NCI-H128 (cell line): ENCODE data around the gene SLC9A8.
"Not testable (repeated sequence)": the region's sequence is repeated elsewhere in the genome, so short reads cannot be mapped to it uniquely, and the experiment has no call there.

ENCODE experiments used
- DNase-seq: peaks from one replicate; lab custom pipeline; 2025; ENCODE audit not compliant: unreplicated experiment; lab: John Stamatoyannopoulos, UW

Gene SLC9A8

GRCh38 chr20:49846206-49846807 is 33.7 kb downstream of the SLC9A8 start:
- peak; percentile 10 for DNase-seq

- no peak for DNase-seq
Measured at GRCh38 chr20:49850463-49851230, 38.0 kb downstream of the SLC9A8 start.

- no peak for DNase-seq
Measured at GRCh38 chr20:49851231-49851705, 38.6 kb downstream of the SLC9A8 start.

GRCh38 chr20:49851991-49852390 is 39.4 kb downstream of the SLC9A8 start:
- no peak for DNase-seq

GRCh38 chr20:49852522-49853080 is 40.0 kb downstream of the SLC9A8 start:
- DNase-seq: no peak

GRCh38 chr20:49853640-49854039 is 41.0 kb downstream of the SLC9A8 start:
- no peak for DNase-seq

GRCh38 chr20:49854190-49854875 is 41.7 kb downstream of the SLC9A8 start:
- DNase-seq: no peak

- DNase-seq: no peak
Measured at GRCh38 chr20:49856904-49857303, 44.3 kb downstream of the SLC9A8 start.

- DNase-seq: no peak
Measured at GRCh38 chr20:49858076-49858585, 45.5 kb downstream of the SLC9A8 start.

- no peak for DNase-seq
Measured at GRCh38 chr20:49859011-49859410, 46.4 kb downstream of the SLC9A8 start.

GRCh38 chr20:49859807-49860206 is 47.2 kb downstream of the SLC9A8 start:
- DNase-seq: no peak

- not testable (repeated sequence) for DNase-seq
Measured at GRCh38 chr20:49861232-49861631, 48.6 kb downstream of the SLC9A8 start.

- no peak for DNase-seq
Measured at GRCh38 chr20:49862607-49863200, 50.1 kb downstream of the SLC9A8 start.

- no peak for DNase-seq
Measured at GRCh38 chr20:49863666-49864065, 51.0 kb downstream of the SLC9A8 start.

GRCh38 chr20:49865559-49865958 is 52.9 kb downstream of the SLC9A8 start:
- no peak for DNase-seq

GRCh38 chr20:49866051-49866450 is 53.4 kb downstream of the SLC9A8 start:
- DNase-seq: no peak

GRCh38 chr20:49867453-49868215 is 55.0 kb downstream of the SLC9A8 start:
- DNase-seq: no peak

- DNase-seq: no peak
Measured at GRCh38 chr20:49868538-49868937, 55.9 kb downstream of the SLC9A8 start.

- no peak for DNase-seq
Measured at GRCh38 chr20:49868964-49869363, 56.3 kb downstream of the SLC9A8 start.

- DNase-seq: no peak
Measured at GRCh38 chr20:49870261-49870660, 57.6 kb downstream of the SLC9A8 start.
